Mesothelial cell of epicardium (in vitro differentiated cells): ENCODE data around the gene NDUFS8. TPM values are rescaled to one million over a fixed set of nuclear protein-coding genes. Genes with fewer than 3 reads are reported as not detected.

ENCODE experiments used
- DNase-seq, 2 experiments: peaks; one replicate each; pipeline ENCODE4 v3.0.0; 2021; ENCODE audit warnings: low spot score in 2 of 2; ENCODE audit not compliant: unreplicated experiment in 2 of 2
- H3K27ac Mint-ChIP-seq: 2 replicates; pipeline ENCODE4 v1.8.0; 2021; ENCODE audit warnings: mixed read lengths
- H3K27me3 Mint-ChIP-seq: 2 replicates; pipeline ENCODE4 v1.8.0; 2021; ENCODE audit warnings: low read depth, mixed read lengths
- H3K36me3 Mint-ChIP-seq: 2 replicates; pipeline ENCODE4 v1.8.0; 2021; ENCODE audit warnings: mixed read lengths
- H3K4me1 Mint-ChIP-seq: 2 replicates; pipeline ENCODE4 v1.8.0; 2021; ENCODE audit warnings: mixed read lengths
- H3K4me3 Mint-ChIP-seq: 2 replicates; pipeline ENCODE4 v1.8.0; 2021; ENCODE audit warnings: mild to moderate bottlenecking, moderate library complexity, mixed read lengths
- H3K9me3 Mint-ChIP-seq: 2 replicates; pipeline ENCODE4 v1.8.0; 2021; ENCODE audit warnings: mixed read lengths
- CTCF ChIP-seq: fragments of 200-600 bp; sonication (generic); IDR thresholded peaks from one replicate; pipeline ENCODE4 v1.5.0; 2021; ENCODE audit warnings: antibody characterized with exemption; ENCODE audit not compliant: unreplicated experiment
- total RNA-seq: library from RNA; stranded (reverse); gene quantifications from 3 replicates; pipeline ENCODE4 v1.2.1, GENCODE V29; 2021

The NDUFS8 gene
- total RNA-seq, 1 donor from 2014 or later: 132 TPM

DNA sequence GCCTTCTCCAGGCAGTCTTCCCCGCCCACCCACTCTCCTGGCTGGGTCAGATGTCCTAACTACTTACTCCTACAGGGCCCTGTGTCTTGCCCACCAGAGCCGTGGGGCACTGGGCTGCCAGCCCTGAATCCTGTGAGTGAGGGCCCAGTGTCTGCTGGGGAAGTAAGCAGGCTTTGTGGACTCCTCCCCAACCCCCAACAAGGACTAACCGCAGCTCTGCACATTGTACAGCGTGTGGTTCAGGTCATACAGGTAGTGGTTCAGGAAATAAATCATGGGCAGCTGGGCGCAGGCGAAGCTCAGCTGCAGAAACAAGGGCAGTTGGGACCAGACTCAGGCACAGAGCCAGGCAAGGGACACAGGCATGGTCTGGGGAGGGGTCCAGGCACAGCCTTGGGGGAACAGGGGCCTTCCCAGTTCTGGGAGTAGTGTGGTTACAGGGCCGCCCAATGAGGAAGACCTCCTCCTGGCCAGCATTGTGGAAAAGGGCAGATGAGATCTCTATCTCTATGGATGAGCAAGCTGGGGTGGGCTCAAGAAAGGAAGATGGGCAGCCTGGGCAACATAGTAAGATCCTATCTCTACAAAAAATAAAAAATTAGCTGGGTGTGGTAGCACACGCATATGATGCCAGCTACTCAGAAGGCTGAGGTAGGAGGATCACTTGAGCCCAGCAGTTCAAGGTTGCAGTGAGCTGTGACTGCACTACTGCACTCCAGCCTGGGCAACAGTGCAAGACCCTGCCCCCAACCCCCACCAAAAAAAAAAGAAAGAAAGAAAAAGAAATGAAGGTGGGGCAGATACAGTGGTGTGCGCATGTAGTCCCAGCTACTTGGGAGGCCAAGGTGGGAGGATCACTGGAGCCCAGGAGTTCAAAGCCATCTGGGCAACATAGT is 32.1 kb upstream of the NDUFS8 start:
- Mint-ChIP-seq H3K4me3 (no peak overlapping the region), H3K4me1 (peaks cover 12% of the 10 kb centered on the region), H3K36me3 (no peaks in the 10 kb centered on the region), H3K9me3 (no peaks in the 10 kb centered on the region), H3K27me3 (peaks cover 18% of the 10 kb centered on the region), H3K27ac (no peak overlapping the region)
- no peak for TF ChIP-seq CTCF
- DNase-seq: no peak

DNA sequence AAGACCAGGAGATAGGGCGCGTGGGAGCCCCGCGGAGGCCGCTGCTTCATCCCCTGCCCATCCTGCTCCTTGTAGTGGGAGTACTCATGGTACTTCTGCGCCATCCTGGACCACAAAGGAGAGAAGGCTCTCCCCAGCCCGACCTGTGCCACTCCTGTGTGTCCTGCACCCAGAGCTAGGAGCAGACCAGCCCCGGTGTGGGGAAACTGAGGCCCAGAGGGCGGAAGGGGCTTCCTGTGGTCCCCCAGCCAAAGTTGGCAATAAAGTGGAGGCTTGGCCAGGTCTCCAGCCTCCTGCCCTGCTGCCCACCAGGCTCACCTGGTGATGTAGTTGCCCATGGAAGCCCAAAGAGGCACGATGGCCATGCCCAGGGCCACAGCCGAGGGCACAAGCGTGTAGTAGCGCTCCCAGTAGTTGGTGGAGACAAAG is 31.3 kb upstream of the NDUFS8 start:
- H3K4me1 Mint-ChIP-seq: peaks cover 14% of the 10 kb centered on the region
- no peaks in the 10 kb centered on the region for H3K36me3 Mint-ChIP-seq
- H3K4me3 Mint-ChIP-seq: no peak overlapping the region
- no peak for DNase-seq
- no peaks in the 10 kb centered on the region for H3K9me3 Mint-ChIP-seq
- H3K27ac Mint-ChIP-seq: no peak overlapping the region
- H3K27me3 Mint-ChIP-seq: peaks cover 12% of the 10 kb centered on the region
- no peak for TF ChIP-seq CTCF

DNA sequence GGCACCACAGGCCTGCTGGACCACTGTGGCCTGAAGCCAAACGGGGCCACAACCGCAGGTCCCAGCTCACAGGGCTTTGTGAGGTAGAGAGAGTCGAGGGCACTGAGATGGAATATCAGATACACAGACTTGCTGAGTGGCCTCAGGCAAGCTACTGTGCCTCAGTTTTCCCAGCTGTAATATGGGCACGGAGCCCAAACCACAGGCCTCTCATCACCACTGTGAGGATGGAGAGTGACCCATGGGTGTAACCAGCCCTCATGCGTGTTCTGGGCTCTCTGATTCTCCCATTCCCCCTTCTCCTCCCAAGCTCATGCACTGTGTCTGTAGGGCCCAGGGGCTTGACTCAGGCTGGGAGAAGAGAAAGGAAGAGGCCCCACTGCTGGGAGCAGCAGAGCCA is 30.8 kb upstream of the NDUFS8 start:
- H3K4me3 Mint-ChIP-seq: no peak overlapping the region
- no peaks in the 10 kb centered on the region for H3K9me3 Mint-ChIP-seq
- peaks cover 15% of the 10 kb centered on the region for H3K4me1 Mint-ChIP-seq
- peaks cover 8% of the 10 kb centered on the region for H3K27me3 Mint-ChIP-seq
- no peak overlapping the region for H3K27ac Mint-ChIP-seq
- no peaks in the 10 kb centered on the region for H3K36me3 Mint-ChIP-seq
- no peak for DNase-seq
- no peak for TF ChIP-seq CTCF

GRCh38 chr11:68002575-68002937 is 27.9 kb upstream of the NDUFS8 start:
- Mint-ChIP-seq H3K9me3 (no peaks in the 10 kb centered on the region), H3K4me3 (peak overlapping the region; percentile 70), H3K27ac (peak overlapping the region; percentile 53), H3K36me3 (no peaks in the 10 kb centered on the region), H3K27me3 (peaks cover 9% of the 10 kb centered on the region), H3K4me1 (peaks cover 15% of the 10 kb centered on the region)
- no peak for DNase-seq
- no peak for TF ChIP-seq CTCF

DNA sequence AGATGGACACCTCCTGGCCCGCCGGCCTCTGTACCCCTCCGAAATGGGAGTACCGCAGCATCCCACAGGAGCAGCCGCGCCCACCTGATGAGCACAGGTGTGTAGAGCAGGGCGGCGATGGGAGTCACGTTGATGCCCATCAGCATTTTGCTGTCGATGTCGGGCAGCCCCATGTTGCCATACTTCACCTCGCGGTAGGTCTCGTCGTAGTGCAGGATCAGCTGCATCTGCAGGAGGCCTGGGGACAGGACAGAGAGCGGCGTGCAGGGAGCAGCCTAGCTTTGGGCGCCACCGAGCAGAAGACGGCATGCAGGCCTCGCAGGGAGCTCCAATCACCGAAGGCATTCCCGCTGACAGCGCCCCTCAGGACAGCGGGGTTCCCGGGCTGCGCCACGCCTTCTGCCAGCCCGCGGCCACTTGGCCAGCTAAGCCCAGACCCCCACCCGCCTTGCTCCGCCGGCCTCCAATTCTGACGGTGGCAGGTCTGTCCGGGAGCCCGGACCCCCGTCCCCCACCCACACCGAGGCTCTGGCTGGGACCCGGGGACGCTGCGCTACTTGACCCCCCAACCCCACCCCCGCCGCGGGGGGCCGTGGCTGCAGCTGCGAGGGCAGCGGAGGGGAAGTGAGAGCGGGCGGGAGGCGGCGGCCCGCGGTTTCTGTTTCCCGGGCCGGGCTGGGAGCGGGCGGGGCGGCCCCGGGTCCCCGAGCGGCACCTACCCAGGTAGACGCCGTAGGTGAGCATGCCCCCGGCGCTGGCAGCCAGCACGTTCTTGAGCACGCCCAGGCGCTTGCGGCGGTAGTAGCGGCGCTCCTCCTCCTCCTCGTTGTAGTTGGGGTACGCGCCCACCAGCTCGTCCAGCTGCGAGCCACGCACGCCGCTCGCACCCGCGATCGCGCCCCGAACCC is 27.3 kb upstream of the NDUFS8 start:
- H3K4me3 Mint-ChIP-seq: peak overlapping the region; percentile 70
- H3K27me3 Mint-ChIP-seq: peaks cover 9% of the 10 kb centered on the region
- H3K36me3 Mint-ChIP-seq: no peaks in the 10 kb centered on the region
- H3K27ac Mint-ChIP-seq: peak overlapping the region; percentile 53
- TF ChIP-seq CTCF: no peak
- no peaks in the 10 kb centered on the region for H3K9me3 Mint-ChIP-seq
- no peak for DNase-seq
- peaks cover 15% of the 10 kb centered on the region for H3K4me1 Mint-ChIP-seq
